Lung microvascular endothelial cell (primary cell): ENCODE data around the gene TNFSF13. TPM values are rescaled to one million over a fixed set of nuclear protein-coding genes. Genes with fewer than 3 reads are reported as not detected.

Source experiments
- DNase-seq, 2 donors: peaks; one replicate each; pipeline versions ENCODE4 v3.0.0 to v3.0.0-alpha.2; 2010; ENCODE audit warnings: low read depth in 2 of 2
- total RNA-seq: library from RNA; depleted of rRNA; stranded (reverse); fragments of >200 nt; gene quantifications from 2 replicates; pipeline ENCODE4 v1.2.1, GENCODE V29; 2014

Gene TNFSF13
- total RNA-seq, 1 donor from 2014 or later, result 0.20 TPM

DNA sequence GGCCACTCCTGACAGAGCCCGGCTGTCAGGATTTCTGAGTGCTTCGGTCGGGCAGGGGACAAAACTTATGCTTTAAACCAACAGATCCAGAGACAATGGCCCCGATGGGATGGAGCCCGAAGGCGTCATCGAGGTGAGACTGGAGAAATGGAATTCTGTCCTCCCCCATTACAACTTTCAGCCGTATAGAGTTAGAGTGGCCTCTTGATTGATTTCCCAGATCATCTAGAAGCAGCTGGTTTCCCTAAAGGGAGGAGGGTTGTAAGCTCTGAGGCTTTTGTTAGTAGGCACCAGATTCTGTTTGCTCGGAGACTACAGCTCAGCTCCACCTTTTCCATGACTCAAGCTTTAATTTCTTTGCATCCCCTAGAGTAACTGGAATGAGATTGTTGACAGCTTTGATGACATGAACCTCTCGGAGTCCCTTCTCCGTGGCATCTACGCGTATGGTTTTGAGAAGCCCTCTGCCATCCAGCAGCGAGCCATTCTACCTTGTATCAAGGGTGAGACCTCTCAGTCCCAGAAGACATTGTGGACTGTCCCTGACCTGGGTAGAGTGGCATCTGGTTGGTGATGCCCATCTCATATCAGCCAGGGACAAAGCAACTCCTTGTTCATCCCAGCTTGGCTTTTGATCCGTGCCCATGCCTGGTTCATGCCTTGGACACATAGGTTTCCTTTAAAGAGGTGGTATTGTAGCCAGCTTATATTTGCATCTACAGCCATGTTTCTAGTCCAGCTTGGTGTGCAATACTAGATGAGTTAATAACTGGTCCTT, 15.8 kb downstream of the TNFSF13 start:
- DNase-seq, result peak in 1 of 2 donors; percentile 23

DNA sequence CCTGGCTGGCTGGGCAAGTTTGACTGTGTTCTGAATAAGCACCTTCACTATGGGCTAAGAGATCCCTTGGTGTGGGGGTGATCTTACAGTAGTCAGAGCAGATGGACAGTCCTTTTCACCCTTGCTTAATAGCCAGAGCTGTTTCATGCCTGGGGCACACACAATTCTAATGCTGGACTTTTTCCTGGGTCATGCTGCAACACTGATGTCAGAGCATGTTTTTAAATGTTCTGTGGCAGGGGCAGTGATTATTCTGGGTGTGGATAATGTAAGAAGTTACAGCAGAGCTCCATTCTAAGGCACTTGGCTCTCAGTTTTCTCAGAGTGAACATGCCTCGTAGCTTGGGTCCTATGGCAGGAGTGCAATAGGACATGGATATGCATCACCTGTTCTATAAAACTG, 16.9 kb downstream of the TNFSF13 start:
- DNase-seq, result no peak

DNA sequence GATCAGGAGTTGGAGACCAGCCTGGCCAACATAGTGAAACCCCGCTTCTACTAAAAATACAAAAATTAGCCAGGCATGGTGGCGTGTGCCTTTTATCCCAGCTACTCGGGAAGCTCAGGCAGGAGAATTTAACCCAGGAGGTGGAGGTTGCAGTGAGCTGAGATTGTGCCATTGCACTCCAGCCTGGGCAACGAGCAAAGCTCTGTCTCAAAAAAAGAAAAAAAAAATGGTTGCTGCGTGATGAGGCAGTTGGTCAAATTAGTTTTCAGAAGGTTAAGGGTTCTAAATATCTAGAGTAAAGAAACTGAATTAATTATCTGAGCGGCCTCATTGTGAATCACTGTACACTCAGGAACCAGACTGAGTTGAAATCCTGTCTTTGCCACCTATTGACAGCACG, 17.4 kb downstream of the TNFSF13 start:
- no peak for DNase-seq

DNA sequence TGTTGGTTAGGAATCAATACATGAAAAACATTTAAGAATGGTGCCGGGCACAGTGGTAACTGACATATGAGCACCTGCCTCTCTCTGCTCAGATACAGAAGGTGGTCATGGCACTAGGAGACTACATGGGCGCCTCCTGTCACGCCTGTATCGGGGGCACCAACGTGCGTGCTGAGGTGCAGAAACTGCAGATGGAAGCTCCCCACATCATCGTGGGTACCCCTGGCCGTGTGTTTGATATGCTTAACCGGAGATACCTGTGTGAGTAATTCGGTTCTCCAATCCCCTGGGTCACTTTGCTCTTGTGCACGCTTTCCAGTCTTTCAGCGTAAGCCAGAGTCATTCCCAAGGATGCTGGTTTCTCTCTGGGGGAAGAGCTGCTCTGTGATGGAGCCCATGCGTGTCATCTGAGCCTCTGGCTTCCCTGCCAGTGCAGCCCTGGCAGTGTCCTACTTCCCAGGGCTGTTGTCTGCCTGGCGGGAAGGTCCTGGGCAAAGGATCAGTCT, 17.9 kb downstream of the TNFSF13 start:
- no peak for DNase-seq

DNA sequence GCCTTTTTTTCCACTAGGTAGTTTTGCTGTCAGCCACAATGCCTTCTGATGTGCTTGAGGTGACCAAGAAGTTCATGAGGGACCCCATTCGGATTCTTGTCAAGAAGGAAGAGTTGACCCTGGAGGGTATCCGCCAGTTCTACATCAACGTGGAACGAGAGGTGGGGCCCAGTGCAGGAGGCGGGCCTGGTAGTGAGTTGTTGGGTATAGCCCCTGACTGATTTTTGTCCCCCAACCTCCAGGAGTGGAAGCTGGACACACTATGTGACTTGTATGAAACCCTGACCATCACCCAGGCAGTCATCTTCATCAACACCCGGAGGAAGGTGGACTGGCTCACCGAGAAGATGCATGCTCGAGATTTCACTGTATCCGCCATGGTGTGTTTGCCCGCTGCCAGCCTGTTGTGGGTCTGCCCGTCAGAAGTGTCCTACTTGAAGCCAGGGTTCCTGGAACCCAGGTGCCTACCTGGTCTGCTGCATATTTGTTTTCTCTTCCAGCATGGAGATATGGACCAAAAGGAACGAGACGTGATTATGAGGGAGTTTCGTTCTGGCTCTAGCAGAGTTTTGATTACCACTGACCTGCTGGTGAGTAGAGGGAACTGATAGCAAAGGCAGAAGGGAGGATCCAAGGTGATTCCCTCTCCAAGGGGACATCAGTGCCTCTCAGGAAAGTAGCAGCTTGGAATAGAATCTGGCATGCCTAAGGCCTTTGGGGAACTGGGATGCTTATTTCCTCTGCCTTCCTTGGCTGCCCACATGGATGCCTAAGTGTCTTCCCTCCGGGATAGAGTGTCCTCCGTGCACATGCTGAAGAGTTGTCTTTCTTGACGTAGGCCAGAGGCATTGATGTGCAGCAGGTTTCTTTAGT, 19.0 kb downstream of the TNFSF13 start:
- no peak for DNase-seq

DNA sequence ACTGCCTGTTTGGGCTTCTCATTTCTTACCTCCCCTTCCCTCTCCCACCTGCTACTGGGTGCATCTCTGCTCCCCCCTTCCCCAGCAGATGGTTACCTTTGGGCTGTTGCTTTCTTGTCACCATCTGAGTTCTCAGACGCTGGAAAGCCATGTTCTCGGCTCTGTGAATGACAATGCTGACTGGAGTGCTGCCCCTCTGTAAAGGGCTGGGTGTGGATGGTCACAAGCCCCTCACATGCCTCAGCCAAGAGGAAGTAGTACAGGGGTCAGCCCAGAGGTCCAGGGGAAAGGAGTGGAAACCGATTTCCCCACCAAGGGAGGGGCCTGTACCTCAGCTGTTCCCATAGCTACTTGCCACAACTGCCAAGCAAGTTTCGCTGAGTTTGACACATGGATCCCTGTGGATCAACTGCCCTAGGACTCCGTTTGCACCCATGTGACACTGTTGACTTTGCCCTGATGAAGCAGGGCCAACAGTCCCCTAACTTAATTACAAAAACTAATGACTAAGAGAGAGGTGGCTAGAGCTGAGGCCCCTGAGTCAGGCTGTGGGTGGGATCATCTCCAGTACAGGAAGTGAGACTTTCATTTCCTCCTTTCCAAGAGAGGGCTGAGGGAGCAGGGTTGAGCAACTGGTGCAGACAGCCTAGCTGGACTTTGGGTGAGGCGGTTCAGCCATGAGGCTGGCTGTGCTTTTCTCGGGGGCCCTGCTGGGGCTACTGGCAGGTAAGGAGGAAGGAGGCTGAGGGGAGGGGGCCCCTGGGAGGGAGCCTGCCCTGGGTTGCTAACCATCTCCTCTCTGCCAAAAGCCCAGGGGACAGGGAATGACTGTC, 20.7 kb downstream of the TNFSF13 start, which contains the start of gene CD68:
Gene CD68 (plus strand): TSS at position 638 of the 833 bp plus-strand sequence. CDS start 40 bp downstream, at position 678.
- DNase-seq, result peak; percentile 85 to 92

DNA sequence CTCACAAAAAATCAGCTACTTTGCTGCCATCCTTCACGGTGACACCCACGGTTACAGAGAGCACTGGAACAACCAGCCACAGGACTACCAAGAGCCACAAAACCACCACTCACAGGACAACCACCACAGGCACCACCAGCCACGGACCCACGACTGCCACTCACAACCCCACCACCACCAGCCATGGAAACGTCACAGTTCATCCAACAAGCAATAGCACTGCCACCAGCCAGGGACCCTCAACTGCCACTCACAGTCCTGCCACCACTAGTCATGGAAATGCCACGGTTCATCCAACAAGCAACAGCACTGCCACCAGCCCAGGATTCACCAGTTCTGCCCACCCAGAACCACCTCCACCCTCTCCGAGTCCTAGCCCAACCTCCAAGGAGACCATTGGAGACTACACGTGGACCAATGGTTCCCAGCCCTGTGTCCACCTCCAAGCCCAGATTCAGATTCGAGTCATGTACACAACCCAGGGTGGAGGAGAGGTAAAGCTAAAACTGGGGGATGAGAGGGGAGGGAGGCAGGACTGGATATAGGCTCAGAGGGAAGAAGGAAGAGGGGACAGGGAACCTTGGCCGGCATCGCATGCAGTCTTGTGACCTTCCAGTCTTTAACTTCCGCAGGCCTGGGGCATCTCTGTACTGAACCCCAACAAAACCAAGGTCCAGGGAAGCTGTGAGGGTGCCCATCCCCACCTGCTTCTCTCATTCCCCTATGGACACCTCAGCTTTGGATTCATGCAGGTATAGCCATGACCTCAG, 21.5 kb downstream of the TNFSF13 start:
- DNase-seq, result no peak

DNA sequence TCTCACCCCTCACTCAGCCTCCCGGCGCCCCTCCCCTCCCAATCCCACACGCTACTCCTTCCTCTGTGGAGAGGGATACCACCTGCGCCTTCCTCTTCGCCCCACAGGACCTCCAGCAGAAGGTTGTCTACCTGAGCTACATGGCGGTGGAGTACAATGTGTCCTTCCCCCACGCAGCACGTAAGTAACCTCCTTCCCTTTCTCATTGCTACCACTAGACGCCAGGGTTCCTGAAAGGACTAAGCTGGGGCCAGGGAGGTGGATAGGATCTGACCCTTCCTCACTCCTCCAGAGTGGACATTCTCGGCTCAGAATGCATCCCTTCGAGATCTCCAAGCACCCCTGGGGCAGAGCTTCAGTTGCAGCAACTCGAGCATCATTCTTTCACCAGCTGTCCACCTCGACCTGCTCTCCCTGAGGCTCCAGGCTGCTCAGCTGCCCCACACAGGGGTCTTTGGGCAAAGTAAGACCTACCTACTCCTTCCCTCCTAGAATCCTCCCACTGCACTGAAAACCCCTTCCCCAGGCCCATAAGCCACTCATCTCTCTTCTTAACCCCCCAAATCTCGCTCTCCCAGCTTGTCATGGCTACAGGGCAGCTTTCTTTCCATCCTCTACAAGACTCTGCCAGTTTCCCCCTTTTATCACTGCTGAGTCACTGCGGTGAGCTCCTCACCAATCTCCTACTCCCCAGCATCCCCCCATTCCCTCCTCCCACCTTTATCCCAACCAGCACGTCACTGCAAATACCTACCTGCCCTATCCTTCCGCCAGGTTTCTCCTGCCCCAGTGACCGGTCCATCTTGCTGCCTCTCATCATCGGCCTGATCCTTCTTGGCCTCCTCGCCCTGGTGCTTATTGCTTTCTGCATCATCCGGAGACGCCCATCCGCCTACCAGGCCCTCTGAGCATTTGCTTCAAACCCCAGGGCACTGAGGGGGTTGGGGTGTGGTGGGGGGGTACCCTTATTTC, 22.3 kb downstream of the TNFSF13 start:
- no peak for DNase-seq

DNA sequence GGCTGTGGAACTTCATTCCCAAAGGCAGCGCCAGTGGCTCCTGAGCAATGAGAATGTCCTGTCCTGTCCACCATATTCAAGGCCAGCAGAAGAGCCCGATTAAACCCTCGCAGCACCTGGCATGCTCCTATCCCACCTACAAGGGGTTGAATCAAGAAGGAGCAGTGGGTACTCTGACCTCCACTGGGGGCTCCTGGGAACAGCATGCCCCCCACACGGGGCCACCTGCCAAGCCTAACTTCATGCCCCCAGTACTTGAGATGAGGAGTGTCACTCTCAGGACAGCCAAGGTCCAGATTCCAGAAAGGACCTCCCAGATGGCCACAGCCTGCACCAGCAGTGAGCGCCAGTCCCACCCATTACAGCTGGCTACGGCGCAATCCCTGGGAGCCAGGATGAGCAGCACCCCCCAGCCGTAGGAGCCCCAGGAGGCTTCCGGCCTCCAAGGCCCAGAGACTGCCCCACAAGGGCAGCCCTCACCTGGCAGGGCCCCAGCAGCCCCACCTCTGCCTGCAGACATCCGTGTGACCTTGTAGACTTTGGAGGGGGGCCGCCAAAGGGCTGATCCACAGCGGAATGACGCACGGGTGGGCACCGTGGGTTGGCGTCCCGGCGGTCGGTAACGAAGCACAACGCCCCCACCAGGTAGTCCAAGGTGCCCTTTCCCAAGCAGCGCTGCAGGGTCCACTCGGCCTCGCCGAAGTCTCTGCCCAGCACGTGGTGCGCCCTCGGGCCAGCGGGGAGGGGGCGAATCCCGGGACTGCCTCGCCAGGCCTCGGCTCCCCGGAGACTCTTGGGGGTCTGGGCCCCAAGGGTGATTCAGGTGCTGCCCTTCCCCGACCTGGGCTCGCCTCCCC, 24.1 kb downstream of the TNFSF13 start:
- DNase-seq, result no peak

DNA sequence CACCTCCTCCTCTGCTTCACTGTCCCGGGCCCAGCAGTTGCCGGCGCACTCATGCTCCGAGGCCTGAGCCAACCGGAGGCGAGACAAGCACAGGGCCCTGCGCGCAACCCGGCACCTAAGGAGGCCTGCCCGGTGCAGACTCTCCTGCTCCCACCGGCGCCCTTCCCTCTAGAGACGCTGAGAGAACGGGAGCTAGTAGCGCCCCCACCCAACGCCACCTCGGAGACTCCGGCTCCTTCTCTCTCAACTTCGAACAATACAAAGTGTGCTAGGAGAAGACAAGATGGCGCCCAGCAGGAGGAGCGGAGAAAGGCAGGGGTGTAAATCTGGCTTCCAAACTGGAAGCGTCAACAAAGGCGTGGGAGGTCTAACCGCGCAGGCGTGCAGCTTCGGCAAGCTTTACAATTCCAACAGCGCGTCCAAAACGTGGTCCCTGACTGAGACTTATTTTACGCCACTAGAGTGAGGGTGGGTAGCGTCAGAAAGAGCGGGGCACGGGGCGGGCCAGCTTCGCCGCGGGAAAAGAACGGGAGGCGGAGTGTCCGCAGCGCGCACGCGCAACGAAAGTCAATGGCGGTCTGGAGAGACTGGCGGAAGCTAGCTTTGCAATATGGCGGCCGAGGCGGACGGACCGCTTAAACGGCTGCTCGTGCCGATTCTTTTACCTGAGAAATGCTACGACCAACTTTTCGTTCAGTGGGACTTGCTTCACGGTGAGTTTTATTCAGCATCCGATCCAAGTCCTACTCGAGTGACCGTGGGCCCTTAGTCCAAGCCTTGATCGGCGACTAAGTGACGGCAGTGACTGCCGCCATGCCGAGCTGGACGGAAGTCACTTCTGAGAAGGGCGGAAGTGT, 24.9 kb downstream of the TNFSF13 start, which contains the start of gene MPDU1:
Gene MPDU1 (plus strand): TSS at position 600 of the 857 bp plus-strand sequence. CDS start 11 bp downstream, at position 611.
- peak; percentile 96 to 97 for DNase-seq

DNA sequence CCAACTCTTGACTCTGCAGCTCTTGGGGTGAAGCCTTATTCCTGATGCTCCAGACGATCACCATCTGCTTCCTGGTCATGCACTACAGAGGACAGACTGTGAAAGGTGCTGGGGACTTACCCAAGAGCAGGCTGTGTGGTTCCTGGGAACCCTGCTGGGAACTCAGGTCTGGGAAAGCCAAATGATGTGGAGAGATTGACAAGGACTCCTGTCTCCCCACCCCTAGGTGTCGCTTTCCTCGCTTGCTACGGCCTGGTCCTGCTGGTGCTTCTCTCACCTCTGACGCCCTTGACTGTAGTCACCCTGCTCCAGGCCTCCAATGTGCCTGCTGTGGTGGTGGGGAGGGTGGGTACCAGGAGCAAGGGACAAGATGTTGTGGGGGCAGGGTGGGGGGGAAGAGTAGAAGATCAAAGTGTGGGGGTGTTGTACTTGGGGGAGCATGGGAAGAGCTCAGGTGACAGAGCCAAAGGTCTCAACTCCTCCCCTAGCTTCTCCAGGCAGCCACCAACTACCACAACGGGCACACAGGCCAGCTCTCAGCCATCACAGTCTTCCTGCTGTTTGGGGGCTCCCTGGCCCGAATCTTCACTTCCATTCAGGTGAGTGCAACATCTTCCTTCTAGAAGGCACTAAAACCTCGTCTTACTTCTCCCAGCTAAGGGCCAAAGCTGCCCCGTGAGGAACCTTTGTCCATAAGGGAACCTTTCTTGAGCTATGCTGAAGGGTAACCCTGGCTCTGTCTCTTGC, 28.3 kb downstream of the TNFSF13 start:
- peak in 1 of 2 donors; percentile 35 for DNase-seq

DNA sequence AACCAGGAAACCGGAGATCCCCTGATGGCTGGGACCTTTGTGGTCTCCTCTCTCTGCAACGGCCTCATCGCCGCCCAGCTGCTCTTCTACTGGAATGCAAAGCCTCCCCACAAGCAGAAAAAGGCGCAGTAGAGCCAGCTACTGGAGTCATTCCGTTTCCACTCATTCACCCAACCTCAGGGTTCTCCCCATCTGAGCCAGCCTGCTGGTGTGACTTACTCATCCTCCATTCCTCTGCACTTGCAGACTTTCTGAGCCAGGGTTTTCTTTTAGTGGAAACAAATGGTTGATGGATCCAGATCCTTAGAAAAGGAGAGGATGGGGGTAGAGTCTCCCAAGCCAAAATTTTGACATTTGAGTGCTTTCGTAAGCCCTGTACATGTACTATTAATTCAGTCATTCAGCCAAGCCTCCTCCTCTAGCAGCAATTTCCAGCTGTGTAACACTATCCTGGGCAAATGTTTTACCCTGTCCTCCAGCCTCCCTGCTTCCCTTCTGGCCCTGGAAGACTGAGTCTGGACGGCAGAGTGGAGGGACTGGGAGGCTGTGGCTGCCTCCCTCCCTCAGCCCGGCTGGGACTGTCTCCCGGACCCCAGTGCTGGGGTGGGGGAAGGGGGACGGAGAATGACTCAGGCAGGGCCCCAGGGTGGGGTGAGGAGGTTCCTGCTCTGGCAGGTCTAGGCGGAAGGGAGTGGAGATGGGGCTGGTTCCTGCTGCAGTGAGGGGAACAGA, 29.0 kb downstream of the TNFSF13 start:
- peak in 1 of 2 donors; percentile 50 for DNase-seq

DNA sequence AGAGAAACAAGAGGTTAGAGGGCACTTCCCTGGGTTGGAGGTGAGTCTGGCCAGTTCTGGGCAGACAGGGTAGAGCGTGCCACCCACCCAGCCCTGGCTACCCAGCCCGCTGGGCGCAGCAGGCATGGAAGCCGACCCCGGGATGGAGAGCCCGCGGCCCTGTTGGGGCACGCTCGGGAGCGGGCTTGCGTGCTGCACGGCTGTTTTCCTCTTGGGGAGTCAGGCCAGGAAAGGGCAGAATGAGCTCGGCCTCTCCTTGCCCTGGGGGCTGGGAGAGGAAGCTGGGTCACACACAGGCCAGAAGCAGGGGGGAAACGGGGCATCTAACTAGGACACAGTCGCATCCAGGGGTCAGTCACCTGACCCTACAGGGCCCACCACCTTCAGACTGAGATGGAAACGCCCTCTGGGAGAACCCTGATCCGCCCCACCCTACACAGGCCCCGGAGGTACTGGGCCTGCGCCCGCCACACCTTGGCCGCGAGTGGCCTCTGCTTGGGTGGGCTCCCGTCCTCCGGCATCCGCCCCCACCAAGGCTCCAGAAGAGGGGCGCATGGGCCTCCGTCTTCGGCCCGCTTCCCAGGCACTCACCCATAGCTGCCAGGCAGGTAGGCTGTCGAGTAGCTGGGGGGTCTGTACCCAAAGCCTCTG, 30.1 kb downstream of the TNFSF13 start:
- no peak for DNase-seq

DNA sequence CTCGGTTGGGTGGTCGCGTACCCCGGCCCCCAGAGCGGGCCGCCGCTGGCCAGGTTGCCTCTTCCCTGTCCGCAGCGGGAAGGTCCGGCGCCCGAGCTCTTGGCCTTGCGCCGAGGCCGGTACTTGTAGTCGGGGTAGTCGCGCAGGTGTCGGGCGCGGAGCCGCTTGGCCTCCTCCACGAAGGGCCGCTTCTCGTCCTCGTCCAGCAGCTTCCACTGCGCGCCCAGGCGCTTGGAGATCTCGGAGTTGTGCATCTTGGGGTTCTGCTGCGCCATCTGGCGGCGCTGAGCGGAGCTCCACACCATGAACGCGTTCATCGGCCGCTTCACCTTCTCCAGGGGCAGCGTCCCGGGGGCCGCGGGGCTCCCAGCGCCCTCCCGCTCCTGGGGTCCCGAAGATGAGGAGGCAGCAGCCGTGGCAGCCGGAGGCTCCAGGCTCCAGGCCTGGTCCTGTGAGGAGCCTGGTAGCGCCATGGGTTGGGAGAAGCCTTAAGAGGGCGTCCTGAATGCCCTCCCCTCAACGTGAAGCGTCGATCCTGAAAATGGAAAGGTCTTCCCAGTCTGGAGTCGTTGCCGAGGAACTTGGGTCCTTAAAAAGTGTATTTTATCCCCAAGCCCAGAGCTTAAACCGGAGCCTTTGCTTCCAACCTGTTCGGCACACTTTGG, 30.8 kb downstream of the TNFSF13 start:
- DNase-seq, result peak; percentile 86 to 89
